Suprapubic skin (tissue), 4 donors: Measurements from ENCODE around the gene COPS7B.

Source experiments
- EP300 ChIP-seq: sonication (generic); formaldehyde crosslinking; IDR thresholded peaks from one replicate; pipeline ENCODE4 v1.6.1; 2017; ENCODE audit warnings: antibody characterized with exemption
- POLR2A ChIP-seq, 2 donors: fragments of 450-650 bp; IDR thresholded peaks; one replicate each; pipeline ENCODE4 v1.6.1; 2017; ENCODE audit warnings: antibody characterized with exemption in 2 of 2, mild to moderate bottlenecking in 2 of 2, moderate library complexity in 2 of 2
- POLR2AphosphoS5 ChIP-seq, 3 donors: sonication (generic); formaldehyde crosslinking; IDR thresholded peaks; one replicate each; pipeline ENCODE4 v1.6.1; 2017; ENCODE audit warnings: antibody characterized with exemption in 3 of 3
- TF ChIP-seq, protein P1 (sequence below), 2 donors: fragments of 200-600 bp in 1 of 2; fragments of 450-650 bp in 1 of 2; sonication (generic) in 1 of 2; IDR thresholded peaks; one replicate each; pipeline ENCODE4 v1.5.1; 2016 to 2019; ENCODE audit warnings: antibody characterized with exemption in 2 of 2, mild to moderate bottlenecking in 1 of 2, moderate library complexity in 1 of 2

DNA sequence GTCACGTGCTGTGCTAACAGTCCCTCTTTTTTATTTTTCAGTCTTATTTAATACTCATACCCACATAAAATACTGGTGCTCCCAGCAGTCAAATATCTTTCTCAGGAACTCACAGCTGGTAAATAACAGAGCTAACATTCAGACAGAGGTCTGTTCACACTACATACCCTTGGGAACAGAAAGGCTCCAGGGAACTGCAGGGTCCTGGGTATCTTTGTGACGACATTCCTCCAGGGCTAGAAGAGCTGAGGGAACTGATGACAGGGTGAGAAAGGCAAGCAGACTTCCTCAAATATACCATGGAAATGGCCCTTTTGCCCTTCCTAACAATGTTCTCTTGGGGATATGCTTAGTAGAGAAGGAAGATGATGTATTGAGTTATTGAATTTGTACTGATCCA lies 24.5 kb upstream of the COPS7B start:
- TF ChIP-seq, protein P1, sequence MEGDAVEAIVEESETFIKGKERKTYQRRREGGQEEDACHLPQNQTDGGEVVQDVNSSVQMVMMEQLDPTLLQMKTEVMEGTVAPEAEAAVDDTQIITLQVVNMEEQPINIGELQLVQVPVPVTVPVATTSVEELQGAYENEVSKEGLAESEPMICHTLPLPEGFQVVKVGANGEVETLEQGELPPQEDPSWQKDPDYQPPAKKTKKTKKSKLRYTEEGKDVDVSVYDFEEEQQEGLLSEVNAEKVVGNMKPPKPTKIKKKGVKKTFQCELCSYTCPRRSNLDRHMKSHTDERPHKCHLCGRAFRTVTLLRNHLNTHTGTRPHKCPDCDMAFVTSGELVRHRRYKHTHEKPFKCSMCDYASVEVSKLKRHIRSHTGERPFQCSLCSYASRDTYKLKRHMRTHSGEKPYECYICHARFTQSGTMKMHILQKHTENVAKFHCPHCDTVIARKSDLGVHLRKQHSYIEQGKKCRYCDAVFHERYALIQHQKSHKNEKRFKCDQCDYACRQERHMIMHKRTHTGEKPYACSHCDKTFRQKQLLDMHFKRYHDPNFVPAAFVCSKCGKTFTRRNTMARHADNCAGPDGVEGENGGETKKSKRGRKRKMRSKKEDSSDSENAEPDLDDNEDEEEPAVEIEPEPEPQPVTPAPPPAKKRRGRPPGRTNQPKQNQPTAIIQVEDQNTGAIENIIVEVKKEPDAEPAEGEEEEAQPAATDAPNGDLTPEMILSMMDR (IDR thresholded peaks at IDR 0.05) = no peak
- TF ChIP-seq POLR2AphosphoS5 (IDR thresholded peaks at IDR 0.05) (no peak), POLR2A (IDR thresholded peaks at IDR 0.05) (no peak), EP300 (no peak)
